Choroid plexus epithelial cell (primary cell): ENCODE results near the gene BAZ2A.

ENCODE experiments used
- DNase-seq: peaks from one replicate; pipeline ENCODE4 v3.0.0-alpha.2; 2010; ENCODE audit warnings: low read depth
- H3K4me3 ChIP-seq: 2 replicates; pipeline ENCODE4 v1.5.1; 2011; ENCODE audit warnings: low read depth, mild to moderate bottlenecking, control low read depth, low read length, moderate library complexity
- TF ChIP-seq, protein P1 (sequence below): conservative IDR thresholded peaks from 2 replicates; pipeline ENCODE4 v1.5.1; 2011; ENCODE audit warnings: low read depth, mild to moderate bottlenecking, control low read depth, inconsistent platforms, low read length, moderate library complexity

Gene BAZ2A

DNA sequence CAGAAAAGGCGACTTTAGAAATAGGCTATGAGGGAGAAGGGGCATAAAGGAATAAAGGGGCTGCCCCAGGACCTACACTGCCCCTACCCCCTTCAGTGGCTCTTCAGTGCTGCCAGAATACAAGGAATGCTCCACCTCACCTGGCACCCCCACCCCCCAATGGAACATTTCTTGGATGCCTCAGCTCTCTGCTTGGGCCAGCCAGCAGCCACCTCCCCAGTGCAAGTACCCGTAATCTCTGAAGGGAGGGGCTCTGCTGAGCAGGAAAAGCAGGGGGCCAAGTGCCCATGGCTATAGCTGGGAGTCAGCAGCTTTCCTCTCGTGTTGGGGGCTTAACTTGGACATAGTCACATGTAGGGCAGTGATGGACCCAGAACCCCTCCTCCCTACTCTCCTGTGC is 33.3 kb downstream of the BAZ2A start:
- TF ChIP-seq, protein P1, sequence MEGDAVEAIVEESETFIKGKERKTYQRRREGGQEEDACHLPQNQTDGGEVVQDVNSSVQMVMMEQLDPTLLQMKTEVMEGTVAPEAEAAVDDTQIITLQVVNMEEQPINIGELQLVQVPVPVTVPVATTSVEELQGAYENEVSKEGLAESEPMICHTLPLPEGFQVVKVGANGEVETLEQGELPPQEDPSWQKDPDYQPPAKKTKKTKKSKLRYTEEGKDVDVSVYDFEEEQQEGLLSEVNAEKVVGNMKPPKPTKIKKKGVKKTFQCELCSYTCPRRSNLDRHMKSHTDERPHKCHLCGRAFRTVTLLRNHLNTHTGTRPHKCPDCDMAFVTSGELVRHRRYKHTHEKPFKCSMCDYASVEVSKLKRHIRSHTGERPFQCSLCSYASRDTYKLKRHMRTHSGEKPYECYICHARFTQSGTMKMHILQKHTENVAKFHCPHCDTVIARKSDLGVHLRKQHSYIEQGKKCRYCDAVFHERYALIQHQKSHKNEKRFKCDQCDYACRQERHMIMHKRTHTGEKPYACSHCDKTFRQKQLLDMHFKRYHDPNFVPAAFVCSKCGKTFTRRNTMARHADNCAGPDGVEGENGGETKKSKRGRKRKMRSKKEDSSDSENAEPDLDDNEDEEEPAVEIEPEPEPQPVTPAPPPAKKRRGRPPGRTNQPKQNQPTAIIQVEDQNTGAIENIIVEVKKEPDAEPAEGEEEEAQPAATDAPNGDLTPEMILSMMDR, result no peak
- no peak for DNase-seq
- H3K4me3 ChIP-seq, result no peak overlapping the region

DNA sequence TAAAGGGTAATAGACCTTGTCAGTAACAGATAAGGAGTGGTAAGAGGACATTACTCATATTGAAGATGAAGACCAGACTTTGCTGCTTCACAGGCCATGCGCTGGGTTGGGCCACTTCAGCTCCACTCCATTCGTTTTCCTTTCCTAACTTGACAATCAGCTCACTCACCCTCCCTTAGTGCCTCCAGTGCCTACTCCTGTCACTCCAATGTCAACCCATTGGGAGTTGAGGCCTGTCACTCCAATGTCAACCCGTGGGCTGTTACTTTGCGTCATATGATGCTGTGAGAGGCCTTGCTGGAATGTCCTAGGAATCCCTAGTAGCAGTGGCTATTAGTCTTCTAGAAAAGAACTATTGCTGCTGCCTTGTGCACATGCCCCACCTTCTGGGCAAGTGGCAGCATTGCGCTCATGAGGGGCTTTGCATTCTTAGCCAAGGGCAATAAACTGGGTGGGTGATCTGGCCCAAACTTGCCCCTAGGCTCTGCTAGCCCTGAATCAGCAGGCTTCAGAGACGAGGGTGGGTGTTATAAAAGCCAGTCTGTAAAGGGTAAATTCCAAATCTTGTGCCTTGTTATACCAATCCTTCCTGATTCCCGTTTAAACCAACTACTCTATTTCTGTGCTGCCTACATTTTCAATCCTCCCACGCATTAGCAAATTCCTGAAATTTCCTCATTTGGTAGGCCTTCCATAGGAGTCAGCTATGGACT is 36.1 kb downstream of the BAZ2A start:
- DNase-seq, result peak; percentile 88
- TF ChIP-seq, protein P1, result peak; percentile 94
- H3K4me3 ChIP-seq, result no peak overlapping the region

DNA sequence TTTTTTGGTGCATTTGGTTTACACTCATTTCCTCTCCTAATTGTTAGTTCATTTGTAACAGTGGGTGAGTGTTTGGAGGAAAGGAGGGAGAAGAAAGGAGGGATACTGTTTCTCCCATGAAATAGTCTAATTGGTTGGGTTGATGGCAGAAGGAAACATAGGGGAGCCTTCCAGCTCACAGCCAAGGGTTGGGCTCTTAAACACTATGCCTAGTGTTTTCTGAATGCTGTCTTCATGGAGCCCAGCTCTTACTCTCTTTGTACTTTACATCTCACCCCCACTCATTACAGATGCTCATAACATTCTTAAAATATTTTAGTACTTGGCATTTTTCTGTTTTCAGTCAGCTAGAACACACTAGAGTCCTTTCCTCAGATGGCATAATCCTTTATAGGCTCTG is 38.2 kb downstream of the BAZ2A start:
- H3K4me3 ChIP-seq, result no peak overlapping the region
- no peak for DNase-seq
- TF ChIP-seq, protein P1, result no peak

GRCh38 chr12:56591126-56591525 is 39.0 kb downstream of the BAZ2A start:
- DNase-seq, result no peak
- TF ChIP-seq, protein P1, result no peak

GRCh38 chr12:56590237-56590830 is 39.8 kb downstream of the BAZ2A start:
- TF ChIP-seq, protein P1, result peak; percentile 78
- no peak overlapping the region for H3K4me3 ChIP-seq
- peak; percentile 64 for DNase-seq

More at GRCh38 chr12:56591126-56591525, 39.0 kb downstream of the BAZ2A start:
- no peak overlapping the region for H3K4me3 ChIP-seq

DNA sequence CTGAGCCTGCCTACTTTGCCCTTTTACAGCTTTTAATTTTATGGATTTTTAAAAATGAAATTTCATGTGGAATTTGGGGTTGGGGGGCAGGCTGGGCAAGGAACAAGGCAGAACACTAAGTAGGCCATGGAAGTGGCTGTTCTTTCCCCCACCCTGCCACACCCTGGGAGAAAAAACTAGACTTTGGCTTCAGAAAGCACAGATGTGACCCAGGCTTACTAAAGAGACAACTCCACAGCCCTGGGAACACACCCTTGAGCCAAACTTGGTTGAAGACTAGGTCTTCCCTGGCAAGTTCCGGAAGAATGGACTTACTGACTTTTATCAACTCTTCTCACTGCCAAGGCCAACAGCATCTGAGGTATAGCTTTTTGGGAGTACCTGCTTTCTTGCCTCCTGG is 40.3 kb downstream of the BAZ2A start:
- DNase-seq, result no peak
- no peak overlapping the region for H3K4me3 ChIP-seq
- TF ChIP-seq, protein P1, result no peak

DNA sequence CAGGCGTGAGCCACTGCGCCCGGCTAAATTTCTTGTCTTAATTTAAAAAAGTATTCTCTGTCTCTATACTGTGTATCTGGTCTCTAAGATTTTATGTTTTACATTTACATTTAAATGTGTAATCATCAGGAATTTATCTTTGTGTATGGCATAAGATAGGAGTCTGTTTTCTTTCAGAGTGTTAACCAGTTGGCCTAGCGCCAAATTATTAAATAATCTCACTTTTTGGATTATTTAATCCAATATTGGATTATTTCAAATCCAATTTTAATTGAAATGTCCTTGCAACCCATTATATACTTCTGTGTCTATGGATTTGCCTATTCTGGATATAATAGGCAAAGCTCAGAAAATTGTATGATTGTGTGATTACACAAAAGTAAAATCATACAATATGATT is 45.0 kb downstream of the BAZ2A start:
- no peak overlapping the region for H3K4me3 ChIP-seq
- TF ChIP-seq, protein P1, result no peak
- DNase-seq, result no peak
